Upper lobe of left lung (tissue), 6 donors: ENCODE results near the gene PTPRN2. TPM values are rescaled to one million over a fixed set of nuclear protein-coding genes. Genes with fewer than 3 reads are reported as not detected.

ENCODE experiments used
- ATAC-seq, 2 donors: fragments of 200-7000 bp; cut with Tn5 transposase; one replicate each; pipeline ENCODE4 v1.9.1; 2022; ENCODE audit warnings: mild to moderate bottlenecking in 2 of 2, moderate library complexity in 2 of 2; ENCODE audit not compliant: low FRiP score in 2 of 2
- DNase-seq, 2 donors: peaks; one replicate each; pipeline ENCODE4 v3.0.0-alpha.2; 2019 to 2020
- H3K27ac ChIP-seq, 4 donors: fragments of 200-600 bp; sonication (generic); one replicate each; pipeline ENCODE4 v1.5.1; 2016 to 2019
- H3K27me3 ChIP-seq, 4 donors: fragments of 200-600 bp; sonication (generic); one replicate each; pipeline ENCODE4 v1.5.1; 2017 to 2019
- H3K36me3 ChIP-seq, 4 donors: fragments of 200-600 bp; sonication (generic); one replicate each; pipeline ENCODE4 v1.5.1; 2016 to 2019
- H3K4me1 ChIP-seq, 4 donors: fragments of 200-600 bp; sonication (generic); one replicate each; pipeline ENCODE4 v1.5.1; 2018 to 2019
- H3K4me3 ChIP-seq, 4 donors: fragments of 200-600 bp; sonication (generic); one replicate each; pipeline ENCODE4 v1.5.1; 2017 to 2019; ENCODE audit warnings: mild to moderate bottlenecking in 2 of 4, moderate library complexity in 1 of 4
- H3K9me3 ChIP-seq, 4 donors: fragments of 200-600 bp; sonication (generic); one replicate each; pipeline ENCODE4 v1.5.1; 2018 to 2019
- CTCF ChIP-seq, 6 experiments: fragments of 450-650 bp in 4 of 6; fragments of 200-600 bp in 2 of 6; sonication (generic) in 2 of 6; IDR thresholded peaks; one replicate each; pipeline ENCODE4 v1.5.1; 2016 to 2019; ENCODE audit warnings: antibody characterized with exemption in 6 of 6
- EP300 ChIP-seq, 4 donors: sonication (generic); formaldehyde crosslinking; IDR thresholded peaks; one replicate each; pipeline ENCODE4 v1.5.1; 2017; ENCODE audit warnings: antibody characterized with exemption in 4 of 4, control low read depth in 2 of 4
- POLR2A ChIP-seq, 4 donors: fragments of 450-650 bp; IDR thresholded peaks; one replicate each; pipeline ENCODE4 v1.5.1; 2016 to 2017; ENCODE audit warnings: antibody characterized with exemption in 4 of 4, mild to moderate bottlenecking in 2 of 4
- POLR2AphosphoS5 ChIP-seq, 2 donors: sonication (generic); formaldehyde crosslinking; IDR thresholded peaks; one replicate each; pipeline ENCODE4 v1.5.1; 2017; ENCODE audit warnings: antibody characterized with exemption in 2 of 2
- WGBS, 2 donors: methylation state at CpG; one replicate each; pipeline ENCODE4 v1.1.5; 2017 to 2018; 5-methylcytosine and 5-hydroxymethylcytosine counted together
- total RNA-seq, 6 donors: library from RNA; depleted of rRNA in 4 of 6; stranded (reverse); fragments of >200 nt in 4 of 6; gene quantifications; one replicate each; pipeline versions ENCODE4 v1.1.0 to v1.2.1, GENCODE V29; 2016 to 2021
- donor health status: DM: no; HTN: no; CAD: no; lungs with moderate emphysema.
- donor health status: DM: no; HTN: yes; CAD: no; lungs with severe emphysema.

The PTPRN2 gene
- total RNA-seq, 6 donors from 2014 or later, result 3.3 to 7.9 (median 5.2) TPM

GRCh38 chr7:157627646-157628045, 960.0 kb downstream of the PTPRN2 start:
- TF ChIP-seq CTCF (IDR thresholded peaks at IDR 0.05) (no peak), POLR2A (IDR thresholded peaks at IDR 0.05) (no peak), EP300 (IDR thresholded peaks at IDR 0.05) (no peak), POLR2AphosphoS5 (IDR thresholded peaks at IDR 0.05) (no peak)
- 67 to 78% methylated on average over 8 of the region's 8 CpGs for WGBS, 2 donors
- H3K4me3 ChIP-seq, result no peak overlapping the region
- no peak for DNase-seq
- H3K27ac ChIP-seq, result no peak overlapping the region
- ATAC-seq, result no peak
- H3K27me3 ChIP-seq, result no peaks in the 10 kb centered on the region
- no peaks in the 10 kb centered on the region for H3K36me3 ChIP-seq
- no peaks in the 10 kb centered on the region for H3K9me3 ChIP-seq
- no peaks in the 10 kb centered on the region for H3K4me1 ChIP-seq

GRCh38 chr7:157627033-157627432, 960.6 kb downstream of the PTPRN2 start:
- WGBS, 2 donors, result 87 to 93% methylated on average over 8 of the region's 8 CpGs
- Histone ChIP-seq H3K27me3 (no peaks in the 10 kb centered on the region), H3K27ac (no peak overlapping the region), H3K36me3 (no peaks in the 10 kb centered on the region), H3K4me1 (no peaks in the 10 kb centered on the region), H3K4me3 (no peak overlapping the region), H3K9me3 (no peaks in the 10 kb centered on the region)
- no peak for ATAC-seq
- DNase-seq, result no peak
- no peak for TF ChIP-seq POLR2A (IDR thresholded peaks at IDR 0.05)
- TF ChIP-seq CTCF (IDR thresholded peaks at IDR 0.05), result no peak
- no peak for TF ChIP-seq POLR2AphosphoS5 (IDR thresholded peaks at IDR 0.05)
- TF ChIP-seq EP300 (IDR thresholded peaks at IDR 0.05), result no peak

GRCh38 chr7:157625973-157626742, 961.5 kb downstream of the PTPRN2 start:
- ATAC-seq (no peak), DNase-seq (no peak)
- Histone ChIP-seq H3K4me1 (no peaks in the 10 kb centered on the region), H3K9me3 (no peaks in the 10 kb centered on the region), H3K27ac (no peak overlapping the region), H3K27me3 (no peaks in the 10 kb centered on the region), H3K36me3 (no peaks in the 10 kb centered on the region), H3K4me3 (no peak overlapping the region)
- 48 to 55% methylated on average over 11 of the region's 11 CpGs for WGBS, 2 donors
- TF ChIP-seq POLR2AphosphoS5 (IDR thresholded peaks at IDR 0.05) (no peak), CTCF (IDR thresholded peaks at IDR 0.05) (no peak), POLR2A (IDR thresholded peaks at IDR 0.05) (no peak), EP300 (IDR thresholded peaks at IDR 0.05) (no peak)

GRCh38 chr7:157623556-157623955, 964.1 kb downstream of the PTPRN2 start:
- ATAC-seq (no peak), DNase-seq (no peak)
- TF ChIP-seq POLR2AphosphoS5 (IDR thresholded peaks at IDR 0.05), result no peak
- no peak for TF ChIP-seq CTCF (IDR thresholded peaks at IDR 0.05)
- TF ChIP-seq POLR2A (IDR thresholded peaks at IDR 0.05), result no peak
- TF ChIP-seq EP300 (IDR thresholded peaks at IDR 0.05), result no peak
- no peaks in the 10 kb centered on the region for H3K4me1 ChIP-seq
- no peak overlapping the region for H3K27ac ChIP-seq
- 88 to 91% methylated on average over 7 of the region's 7 CpGs for WGBS, 2 donors
- no peak overlapping the region for H3K4me3 ChIP-seq
- H3K36me3 ChIP-seq, result no peaks in the 10 kb centered on the region
- no peaks in the 10 kb centered on the region for H3K27me3 ChIP-seq
- no peaks in the 10 kb centered on the region for H3K9me3 ChIP-seq
